ENCODE measurements around the gene GLO1.

Gene GLO1

GRCh38 chr6:38725414-38726183 is 22.7 kb upstream of the GLO1 start:
- H3K9ac ChIP-seq: no peak overlapping the region
- H3K27ac ChIP-seq: no peak overlapping the region
- H3K27me3 ChIP-seq: no peaks in the 10 kb centered on the region
- no peaks in the 10 kb centered on the region for H3K4me1 ChIP-seq
- H3K4me2 ChIP-seq: no peak overlapping the region
- H3K9me3 ChIP-seq (replicated peaks in 1 of 11): no peaks in the 10 kb centered on the region
- no peak overlapping the region for H3K4me3 ChIP-seq
- no peaks in the 10 kb centered on the region for H4K20me1 ChIP-seq
- TF ChIP-seq Cebpa-rat (IDR thresholded peaks at IDR 0.05): no peak
- H3K36me3 ChIP-seq: no peaks in the 10 kb centered on the region

DNA sequence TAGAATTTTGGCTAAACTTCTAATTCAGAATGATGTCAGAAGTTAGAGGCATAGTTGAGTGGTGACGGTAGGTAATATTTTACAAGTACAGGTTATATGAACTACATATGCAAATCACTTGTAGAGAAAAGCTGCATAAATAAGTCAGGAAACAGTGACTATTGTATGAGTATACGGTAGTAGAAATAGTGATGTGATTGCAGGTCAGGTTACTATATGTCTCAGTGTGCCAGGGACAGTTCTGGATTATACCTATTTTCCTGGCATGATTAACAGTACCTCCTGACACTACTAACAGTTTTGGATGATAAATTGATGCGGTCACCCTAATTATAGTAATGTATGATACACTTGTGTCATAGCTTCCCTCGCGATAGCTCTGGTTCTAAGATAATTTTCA is 21.4 kb upstream of the GLO1 start:
- Histone ChIP-seq H3K27ac (no peak overlapping the region), H3K4me1 (no peaks in the 10 kb centered on the region), H4K20me1 (no peaks in the 10 kb centered on the region), H3K4me2 (no peak overlapping the region), H3K36me3 (no peaks in the 10 kb centered on the region), H3K4me3 (no peak overlapping the region), H3K27me3 (no peaks in the 10 kb centered on the region), H3K9ac (no peak overlapping the region), H3K9me3 (replicated peaks in 1 of 11) (peaks cover 0 to 3% (median 0%) of the 10 kb centered on the region in 11 experiments; a peak in 2 of 22 replicates)
- TF ChIP-seq Cebpa-rat (IDR thresholded peaks at IDR 0.05): no peak

- H4K20me1 ChIP-seq: no peaks in the 10 kb centered on the region
- no peak overlapping the region for H3K4me2 ChIP-seq
- no peaks in the 10 kb centered on the region for H3K4me1 ChIP-seq
- no peak overlapping the region for H3K9ac ChIP-seq
- H3K27me3 ChIP-seq: no peaks in the 10 kb centered on the region
- H3K9me3 ChIP-seq (replicated peaks in 1 of 11): peaks cover 0 to 4% (median 0%) of the 10 kb centered on the region in 11 experiments; a peak in 2 of 22 replicates
- no peak overlapping the region for H3K4me3 ChIP-seq
- no peak for TF ChIP-seq Cebpa-rat (IDR thresholded peaks at IDR 0.05)
- no peaks in the 10 kb centered on the region for H3K36me3 ChIP-seq
- no peak overlapping the region for H3K27ac ChIP-seq
Measured at GRCh38 chr6:38723783-38724182, 20.8 kb upstream of the GLO1 start.

- Histone ChIP-seq H4K20me1 (no peaks in the 10 kb centered on the region), H3K36me3 (no peaks in the 10 kb centered on the region), H3K4me3 (no peak overlapping the region), H3K9me3 (replicated peaks in 1 of 11) (peaks cover 0 to 4% (median 0%) of the 10 kb centered on the region in 11 experiments; a peak in 2 of 22 replicates), H3K4me2 (no peak overlapping the region), H3K27me3 (no peaks in the 10 kb centered on the region), H3K4me1 (no peaks in the 10 kb centered on the region), H3K9ac (no peak overlapping the region), H3K27ac (no peak overlapping the region)
- no peak for TF ChIP-seq Cebpa-rat (IDR thresholded peaks at IDR 0.05)
Measured at GRCh38 chr6:38722727-38723334, 19.9 kb upstream of the GLO1 start.

DNA sequence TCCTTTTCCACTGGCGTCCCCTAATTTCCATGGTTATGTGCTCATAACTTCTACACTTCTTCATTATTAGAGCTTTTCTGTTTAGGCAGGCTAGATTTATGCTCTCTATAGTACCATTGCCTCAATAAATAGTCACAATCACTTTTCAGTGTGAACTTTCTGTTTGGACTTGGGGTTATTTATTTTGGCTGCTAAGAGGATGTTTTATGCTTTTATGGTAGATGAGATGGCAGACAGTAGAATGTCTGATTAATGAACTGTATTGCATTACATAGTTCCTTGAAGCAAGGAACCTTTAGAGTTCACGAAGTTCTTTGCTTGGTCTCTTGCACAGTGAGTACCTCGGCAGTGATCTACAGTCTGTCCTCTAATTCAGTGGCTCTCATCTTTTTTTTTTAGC is 19.1 kb upstream of the GLO1 start:
- TF ChIP-seq Cebpa-rat (IDR thresholded peaks at IDR 0.05): no peak
- H3K4me2 ChIP-seq: no peak overlapping the region
- no peaks in the 10 kb centered on the region for H3K4me1 ChIP-seq
- H4K20me1 ChIP-seq: no peaks in the 10 kb centered on the region
- H3K4me3 ChIP-seq: no peak overlapping the region
- H3K36me3 ChIP-seq: no peaks in the 10 kb centered on the region
- no peak overlapping the region for H3K9ac ChIP-seq
- peaks cover 0 to 4% (median 0%) of the 10 kb centered on the region in 11 experiments; a peak in 2 of 22 replicates for H3K9me3 ChIP-seq (replicated peaks in 1 of 11)
- H3K27me3 ChIP-seq: no peaks in the 10 kb centered on the region
- H3K27ac ChIP-seq: no peak overlapping the region

DNA sequence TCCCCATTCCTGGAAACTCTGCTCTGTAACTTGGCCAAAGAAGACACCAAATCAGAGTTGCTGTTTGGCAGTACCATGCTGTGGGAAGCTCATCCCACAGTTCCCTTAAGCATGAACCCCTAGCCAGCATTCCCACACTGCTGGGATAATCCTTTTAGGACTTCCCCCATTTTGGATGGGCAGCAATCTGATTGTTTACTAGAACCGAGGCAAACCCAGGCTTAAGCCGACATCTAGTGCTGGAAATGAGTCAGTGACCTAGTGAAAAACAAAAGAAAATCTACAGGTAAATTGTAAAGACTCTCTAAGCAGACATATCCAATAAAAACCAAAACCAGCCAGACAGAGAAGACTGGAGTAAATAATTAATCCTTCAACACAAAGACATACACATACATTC is 17.4 kb upstream of the GLO1 start:
- Histone ChIP-seq H4K20me1 (no peaks in the 10 kb centered on the region), H3K4me1 (no peaks in the 10 kb centered on the region; a peak in 1 of 20 replicates), H3K9ac (no peak overlapping the region), H3K27me3 (no peaks in the 10 kb centered on the region), H3K9me3 (replicated peaks in 1 of 11) (peaks cover 0 to 4% (median 0%) of the 10 kb centered on the region in 11 experiments; a peak in 4 of 22 replicates), H3K27ac (no peak overlapping the region), H3K4me3 (no peak overlapping the region), H3K36me3 (no peaks in the 10 kb centered on the region), H3K4me2 (no peak overlapping the region)
- no peak for TF ChIP-seq Cebpa-rat (IDR thresholded peaks at IDR 0.05)

GRCh38 chr6:38719358-38719757 is 16.4 kb upstream of the GLO1 start:
- H3K27me3 ChIP-seq: no peaks in the 10 kb centered on the region
- no peak overlapping the region for H3K4me3 ChIP-seq
- H3K4me2 ChIP-seq: no peak overlapping the region
- H3K9ac ChIP-seq: no peak overlapping the region
- H3K36me3 ChIP-seq: no peaks in the 10 kb centered on the region
- H3K9me3 ChIP-seq (replicated peaks in 1 of 11): peaks cover 0 to 5% (median 0%) of the 10 kb centered on the region in 11 experiments; a peak in 4 of 22 replicates
- H3K27ac ChIP-seq: no peak overlapping the region
- TF ChIP-seq Cebpa-rat (IDR thresholded peaks at IDR 0.05): no peak
- peaks cover 0 to 9% (median 1%) of the 10 kb centered on the region in 10 experiments; a peak in 8 of 20 replicates for H3K4me1 ChIP-seq
- H4K20me1 ChIP-seq: no peaks in the 10 kb centered on the region

DNA sequence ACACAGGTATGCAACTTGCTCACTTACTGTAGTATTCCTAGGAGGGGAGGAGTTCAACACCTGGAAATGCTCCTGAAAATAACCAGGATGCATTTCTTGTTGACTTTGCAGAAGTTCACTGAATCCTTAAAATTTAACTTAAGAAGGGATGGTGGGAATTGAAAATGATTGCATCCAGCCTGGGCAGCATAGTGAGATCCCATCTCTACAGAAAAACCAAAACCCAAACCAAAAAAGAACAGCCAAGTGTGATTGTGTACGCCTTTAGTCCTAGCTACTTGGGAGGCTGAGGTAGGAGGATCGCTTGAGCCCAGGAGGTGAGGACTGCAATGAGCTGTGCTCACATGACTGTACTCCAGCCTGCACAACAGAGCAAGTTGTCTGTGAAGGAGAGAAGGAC is 13.9 kb upstream of the GLO1 start:
- no peak for TF ChIP-seq Cebpa-rat (IDR thresholded peaks at IDR 0.05)
- Histone ChIP-seq H3K9me3 (replicated peaks in 1 of 11) (peaks cover 0 to 5% (median 0%) of the 10 kb centered on the region in 11 experiments; a peak in 4 of 22 replicates), H3K4me1 (peaks cover 0 to 21% (median 5%) of the 10 kb centered on the region in 10 experiments; a peak in 9 of 20 replicates), H3K4me3 (no peak overlapping the region), H4K20me1 (no peaks in the 10 kb centered on the region), H3K27me3 (no peaks in the 10 kb centered on the region), H3K4me2 (no peak overlapping the region), H3K36me3 (no peaks in the 10 kb centered on the region), H3K9ac (no peak overlapping the region), H3K27ac (no peak overlapping the region)

GRCh38 chr6:38715016-38715689 is 12.2 kb upstream of the GLO1 start, which contains the start of gene DNAH8:
DNAH8 (plus strand) TSS chr6:38715311; CDS start chr6:38722810, 7,499 bp downstream.
- Histone ChIP-seq H3K4me1 (peaks cover 0 to 21% (median 5%) of the 10 kb centered on the region in 10 experiments; a peak in 9 of 20 replicates), H3K36me3 (no peaks in the 10 kb centered on the region), H3K9me3 (replicated peaks in 1 of 11) (peaks cover 11 to 19% (median 14%) of the 10 kb centered on the region in 11 experiments), H3K4me3 (no peak within 1 kb of the TSS), H3K27ac (no peak within 1 kb of the TSS; a peak in 1 of 22 replicates), H3K27me3 (no peaks in the 10 kb centered on the region), H3K9ac (no peak within 1 kb of the TSS), H4K20me1 (no peaks in the 10 kb centered on the region), H3K4me2 (peak within 1 kb of the TSS in 6 of 11 experiments; percentile 26 to 76 (median 54); a peak in 8 of 22 replicates)
- no peak for TF ChIP-seq Cebpa-rat (IDR thresholded peaks at IDR 0.05)
